Measurements from ENCODE around the gene CMTM3.
"Not testable (repeated sequence)": the region's sequence is repeated elsewhere in the genome, so short reads cannot be mapped to it uniquely, and the experiment has no call there.

The CMTM3 gene

DNA sequence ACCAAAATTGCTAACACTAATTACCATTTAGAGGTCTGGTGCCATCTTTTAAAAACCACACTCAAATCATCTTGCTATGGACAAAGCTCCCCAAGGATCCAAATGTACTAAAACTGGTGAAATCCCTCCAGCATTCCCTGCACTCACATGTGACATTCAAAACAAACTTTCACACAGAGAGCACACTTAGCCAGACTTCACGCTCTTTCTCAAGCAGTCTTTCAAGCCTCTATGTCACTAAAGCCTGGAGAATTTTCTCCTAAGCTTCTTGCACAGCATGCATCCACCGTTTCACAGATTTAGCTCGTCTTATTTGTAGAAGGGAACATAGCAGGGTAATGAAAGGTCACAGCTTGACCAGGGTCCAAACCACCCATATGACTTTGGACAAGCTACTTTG lies 19.3 kb downstream of the CMTM3 start:
- TF ChIP-seq CTCF (IDR thresholded peaks at IDR 0.05): no peak
- H3K4me1 ChIP-seq (ENCODE audit: control insufficient read depth in 1 of 2, insufficient read depth in 1 of 2, low read depth in 1 of 2, low read length in 1 of 2): peaks cover 12 to 15% of the 10 kb centered on the region in 2 experiments
- no peaks in the 10 kb centered on the region for H3K27me3 ChIP-seq
- H3K36me3 ChIP-seq: peaks cover 31% of the 10 kb centered on the region
- H3K9me3 ChIP-seq: no peaks in the 10 kb centered on the region
- H3K4me3 ChIP-seq (ENCODE audit: low read depth in 1 of 2, low read length in 1 of 2): no peak overlapping the region
- no peak overlapping the region for H3K27ac ChIP-seq

DNA sequence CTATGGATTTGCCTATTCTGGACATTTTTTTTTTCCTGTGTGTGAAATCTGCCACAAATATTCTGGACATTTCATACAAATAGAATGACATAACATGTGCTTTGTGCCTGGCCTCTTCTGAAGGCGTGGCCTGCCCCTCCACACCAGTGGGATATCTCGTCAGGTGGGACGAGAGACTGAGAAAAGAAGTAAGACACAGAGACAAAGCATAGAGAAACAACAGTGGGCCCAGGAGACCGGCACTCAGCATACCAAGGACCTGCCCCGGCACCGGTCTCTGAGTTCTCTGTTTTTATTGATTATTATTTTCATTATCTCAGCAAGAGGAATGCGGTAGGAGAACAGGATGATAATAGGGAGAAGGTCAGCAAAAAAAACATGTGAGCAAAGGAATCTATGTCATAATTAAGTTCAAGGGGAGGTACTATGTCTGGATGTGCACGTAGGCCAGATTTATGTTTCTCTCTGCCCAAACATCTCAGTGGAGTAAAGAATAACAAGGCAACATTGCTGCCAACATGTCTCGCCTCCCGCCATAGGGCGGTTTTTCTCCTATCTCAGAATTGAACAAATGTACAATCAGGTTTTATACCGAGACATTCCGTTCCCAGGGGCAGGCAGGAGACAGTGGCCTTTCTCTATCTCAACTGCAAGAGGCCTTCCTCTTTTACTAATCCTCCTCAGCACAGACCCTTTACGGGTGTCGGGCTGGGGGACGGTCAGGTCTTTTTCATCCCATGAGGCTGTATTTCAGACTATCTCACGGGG lies 23.3 kb downstream of the CMTM3 start:
- not testable (repeated sequence) for H3K4me1 ChIP-seq (ENCODE audit: control insufficient read depth in 1 of 2, insufficient read depth in 1 of 2, low read depth in 1 of 2, low read length in 1 of 2); H3K27me3 ChIP-seq; H3K27ac ChIP-seq; H3K36me3 ChIP-seq; H3K4me3 ChIP-seq (ENCODE audit: low read depth in 1 of 2, low read length in 1 of 2); H3K9me3 ChIP-seq

DNA sequence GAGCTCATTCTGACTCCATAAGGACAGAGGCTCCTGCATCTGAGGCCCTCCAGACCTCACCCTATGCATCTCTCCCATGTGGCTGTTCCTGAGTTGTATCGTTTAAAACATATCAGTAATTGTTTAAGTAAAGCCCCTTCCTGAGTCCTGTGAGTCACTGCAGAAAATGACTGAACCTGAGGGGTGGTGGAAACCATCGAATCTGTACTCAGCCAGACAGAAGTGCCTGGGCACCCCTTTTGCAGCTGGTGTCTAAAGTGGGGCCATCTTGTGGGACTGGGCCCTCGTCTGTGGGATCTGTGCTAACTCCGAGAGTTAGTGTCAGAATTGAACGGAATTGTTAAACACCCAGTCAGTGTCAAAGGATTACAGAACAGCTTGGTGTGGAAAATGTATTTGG lies 25.4 kb downstream of the CMTM3 start:
- no peaks in the 10 kb centered on the region for H3K4me1 ChIP-seq (ENCODE audit: control insufficient read depth in 1 of 2, insufficient read depth in 1 of 2, low read depth in 1 of 2, low read length in 1 of 2)
- H3K36me3 ChIP-seq: peaks cover 8% of the 10 kb centered on the region
- TF ChIP-seq CTCF (IDR thresholded peaks at IDR 0.05): no peak
- H3K27ac ChIP-seq: no peak overlapping the region
- H3K4me3 ChIP-seq (ENCODE audit: low read depth in 1 of 2, low read length in 1 of 2): no peak overlapping the region
- H3K27me3 ChIP-seq: no peaks in the 10 kb centered on the region
- H3K9me3 ChIP-seq: no peaks in the 10 kb centered on the region

GRCh38 chr16:66630561-66631260 lies 26.2 kb downstream of the CMTM3 start:
- not testable (repeated sequence) for H3K27me3 ChIP-seq; H3K4me1 ChIP-seq (ENCODE audit: control insufficient read depth in 1 of 2, insufficient read depth in 1 of 2, low read depth in 1 of 2, low read length in 1 of 2); H3K27ac ChIP-seq; H3K4me3 ChIP-seq (ENCODE audit: low read depth in 1 of 2, low read length in 1 of 2); H3K9me3 ChIP-seq
- peaks cover 14% of the 10 kb centered on the region for H3K36me3 ChIP-seq

DNA sequence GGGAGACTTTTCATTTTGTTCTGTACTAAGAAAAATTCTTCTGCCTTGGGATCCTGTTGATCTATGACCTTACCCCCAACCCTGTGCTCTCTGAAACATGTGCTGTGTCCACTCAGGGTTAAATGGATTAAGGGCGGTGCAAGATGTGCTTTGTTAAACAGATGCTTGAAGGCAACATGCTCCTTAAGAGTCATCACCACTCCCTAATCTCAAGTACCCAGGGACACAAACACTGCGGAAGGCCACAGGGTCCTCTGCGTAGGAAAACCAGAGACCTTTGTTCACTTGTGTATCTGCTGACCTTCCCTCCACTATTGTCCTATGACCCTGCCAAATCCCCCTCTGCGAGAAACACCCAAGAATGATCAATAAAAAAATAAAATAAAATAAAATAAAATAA lies 27.1 kb downstream of the CMTM3 start:
- not testable (repeated sequence) for H3K4me3 ChIP-seq (ENCODE audit: low read depth in 1 of 2, low read length in 1 of 2); H3K27ac ChIP-seq; H3K4me1 ChIP-seq (ENCODE audit: control insufficient read depth in 1 of 2, insufficient read depth in 1 of 2, low read depth in 1 of 2, low read length in 1 of 2); H3K27me3 ChIP-seq; H3K9me3 ChIP-seq
- peaks cover 14% of the 10 kb centered on the region for H3K36me3 ChIP-seq

DNA sequence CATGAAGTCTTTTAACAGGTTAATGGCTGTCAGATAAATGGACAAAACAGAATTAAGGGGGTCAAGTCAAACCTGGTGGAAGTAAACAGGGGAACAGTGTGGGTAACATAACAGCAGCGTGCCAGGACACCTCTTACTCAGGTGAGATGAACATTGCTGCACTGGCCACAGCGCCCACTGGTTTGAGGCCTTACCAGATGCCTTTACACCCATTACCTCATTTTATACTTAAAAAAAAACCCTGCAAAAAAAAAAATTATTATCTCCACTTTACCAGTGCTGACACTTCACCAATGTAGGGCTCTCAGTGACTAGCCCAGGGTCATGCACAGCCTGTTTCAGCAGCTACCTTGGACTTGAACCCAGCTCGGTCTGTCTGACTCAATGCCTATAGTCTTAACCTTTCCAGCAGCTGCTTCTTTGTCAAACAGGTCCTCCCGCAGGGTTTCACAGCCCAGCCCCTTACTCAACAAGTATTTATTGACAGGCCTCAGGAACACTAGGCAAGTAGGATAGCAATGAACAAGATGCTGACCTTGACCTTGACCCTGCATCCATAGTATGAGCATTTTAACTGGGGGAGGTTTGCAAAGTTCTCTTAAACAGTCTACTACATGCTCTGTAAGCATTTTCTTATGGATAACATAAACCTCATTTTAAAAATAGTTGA lies 30.2 kb downstream of the CMTM3 start:
- no peak for TF ChIP-seq CTCF (IDR thresholded peaks at IDR 0.05)
- Histone ChIP-seq H3K36me3 (peaks cover 14% of the 10 kb centered on the region), H3K9me3 (no peaks in the 10 kb centered on the region)

DNA sequence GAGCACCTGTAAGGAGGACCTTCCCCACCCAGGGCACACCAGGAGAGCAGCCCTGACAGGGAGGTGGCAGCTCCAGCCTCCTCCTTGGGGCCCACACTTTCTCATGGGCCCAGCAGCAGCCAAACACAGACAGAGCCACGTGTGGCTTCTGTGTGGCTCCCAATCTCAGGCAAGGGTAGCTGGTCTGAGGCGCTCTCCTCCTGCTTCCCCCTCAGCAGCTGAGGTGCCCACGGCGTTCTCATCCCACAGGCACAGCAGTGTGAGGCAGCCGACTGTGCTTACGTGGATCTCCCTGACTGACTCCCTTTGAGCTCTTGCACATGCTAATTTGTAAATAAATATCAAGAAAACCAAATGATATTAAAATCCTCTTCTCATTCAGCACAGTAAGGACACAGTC lies 30.9 kb downstream of the CMTM3 start:
- no peak overlapping the region for H3K4me3 ChIP-seq (ENCODE audit: low read depth in 1 of 2, low read length in 1 of 2)
- no peak overlapping the region for H3K27ac ChIP-seq
- H3K9me3 ChIP-seq: no peaks in the 10 kb centered on the region
- H3K36me3 ChIP-seq: peaks cover 14% of the 10 kb centered on the region
- TF ChIP-seq CTCF (IDR thresholded peaks at IDR 0.05): no peak
- H3K4me1 ChIP-seq (ENCODE audit: control insufficient read depth in 1 of 2, insufficient read depth in 1 of 2, low read depth in 1 of 2, low read length in 1 of 2): no peaks in the 10 kb centered on the region
- H3K27me3 ChIP-seq: no peaks in the 10 kb centered on the region

More for the DNA sequence above, 30.2 kb downstream of the CMTM3 start:
- Histone ChIP-seq H3K27me3 (no peaks in the 10 kb centered on the region), H3K27ac (no peak overlapping the region), H3K4me3 (ENCODE audit: low read depth in 1 of 2, low read length in 1 of 2) (no peak overlapping the region), H3K4me1 (ENCODE audit: control insufficient read depth in 1 of 2, insufficient read depth in 1 of 2, low read depth in 1 of 2, low read length in 1 of 2) (no peaks in the 10 kb centered on the region)

Data from neutrophil (primary cell).